ENCODE measurements around the gene KCNIP1. TPM values are rescaled to one million over a fixed set of nuclear protein-coding genes. Genes with fewer than 3 reads are reported as not detected.

The KCNIP1 gene
- total and polyA plus RNA-seq, 8 donors: 0.20 to 0.73 (median 0.31) TPM; not detected in 3

DNA sequence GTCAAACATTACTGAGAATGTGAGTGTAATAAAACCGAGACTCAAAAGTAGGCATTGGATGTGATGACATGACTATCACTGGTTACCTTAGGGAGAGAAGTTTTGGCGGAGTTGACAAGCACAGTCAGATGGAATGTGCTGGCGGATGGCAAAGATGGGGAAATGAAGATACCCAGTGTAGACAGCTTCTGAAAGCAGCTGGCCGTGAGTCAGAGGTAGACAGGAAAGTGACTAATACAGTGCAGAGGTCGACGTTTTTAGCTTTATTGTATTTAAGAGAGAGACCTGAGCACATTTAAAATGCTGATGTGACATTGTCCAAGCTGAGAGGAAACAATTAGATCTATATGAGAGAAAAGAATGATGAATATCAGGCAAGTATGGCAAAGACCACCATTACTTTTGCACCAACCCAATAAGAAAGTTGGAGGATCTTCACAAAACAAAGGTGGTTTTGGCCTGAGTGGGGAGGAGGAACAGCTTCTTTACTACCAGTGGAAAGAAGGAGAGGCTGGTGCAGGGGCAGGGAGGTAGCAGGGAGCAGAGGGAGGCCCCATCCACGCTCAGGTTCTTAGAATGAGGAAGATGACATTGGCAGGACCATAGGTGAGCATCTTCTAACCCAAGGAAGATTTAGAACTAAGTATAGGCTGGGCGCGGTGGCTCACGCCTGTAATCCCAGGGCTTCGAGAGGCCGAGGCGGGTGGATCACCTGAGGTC, 36.7 kb upstream of the KCNIP1 start:
- TF ChIP-seq POLR2AphosphoS5 (IDR thresholded peaks at IDR 0.05) (no peak), CTCF (IDR thresholded peaks at IDR 0.05) (no peak), POLR2A (IDR thresholded peaks at IDR 0.05) (no peak), EP300 (IDR thresholded peaks at IDR 0.05) (no peak)
- intact Hi-C loops (cut with DNase I; ENCODE audit: low total_unique reads): no loop called here

GRCh38 chr5:170468633-170469285, 35.1 kb upstream of the KCNIP1 start:
- Histone ChIP-seq H3K9me3 (no peaks in the 10 kb centered on the region), H3K27ac (no peak overlapping the region), H3K36me3 (no peaks in the 10 kb centered on the region), H3K4me3 (no peak overlapping the region), H3K4me1 (no peaks in the 10 kb centered on the region), H3K27me3 (peaks cover 0 to 14% (median 3%) of the 10 kb centered on the region in 3 donors)
- no peak for TF ChIP-seq POLR2A (IDR thresholded peaks at IDR 0.05)
- no peak for DNase-seq
- WGBS, 5 donors: 78 to 85% (median 82%) methylated on average over 7 of the region's 7 CpGs
- intact Hi-C loops (cut with DNase I; ENCODE audit: low total_unique reads): no loop called here

More for the DNA sequence above, 36.7 kb upstream of the KCNIP1 start:
- Histone ChIP-seq H3K9me3 (no peaks in the 10 kb centered on the region), H3K36me3 (no peaks in the 10 kb centered on the region), H3K4me3 (no peak overlapping the region), H3K27ac (no peak overlapping the region), H3K27me3 (peaks cover 0 to 13% (median 3%) of the 10 kb centered on the region in 3 donors), H3K4me1 (no peaks in the 10 kb centered on the region)
- 71 to 78% (median 74%) methylated on average over 13 of the region's 13 CpGs for WGBS, 5 donors
- DNase-seq: no peak

DNA sequence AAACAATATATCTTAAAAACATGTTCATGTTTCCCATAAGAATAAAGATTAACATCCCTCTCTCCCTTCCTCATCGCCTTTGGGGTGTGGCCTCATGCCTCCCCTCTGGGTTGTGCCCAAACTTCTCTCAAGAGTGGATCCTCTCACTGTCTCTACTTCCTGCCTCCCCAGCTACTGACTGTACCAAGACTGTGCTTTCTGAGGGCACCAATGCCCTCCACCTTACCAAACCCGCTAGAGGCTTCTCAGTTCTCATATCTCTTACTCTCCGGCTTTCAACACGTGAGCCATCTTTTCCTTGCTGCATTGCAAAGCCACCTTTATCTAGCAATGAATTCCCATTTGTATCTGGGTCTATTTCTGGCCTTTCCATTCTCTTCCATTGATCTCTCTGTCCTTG, 34.4 kb upstream of the KCNIP1 start:
- H3K4me1 ChIP-seq: no peaks in the 10 kb centered on the region
- no peak for DNase-seq
- intact Hi-C loops (cut with DNase I; ENCODE audit: low total_unique reads): no loop called here
- H3K36me3 ChIP-seq: no peaks in the 10 kb centered on the region
- H3K9me3 ChIP-seq: no peaks in the 10 kb centered on the region
- H3K4me3 ChIP-seq: no peak overlapping the region
- H3K27ac ChIP-seq: no peak overlapping the region
- TF ChIP-seq CTCF (IDR thresholded peaks at IDR 0.05) (no peak), POLR2A (IDR thresholded peaks at IDR 0.05) (no peak), POLR2AphosphoS5 (IDR thresholded peaks at IDR 0.05) (no peak), EP300 (IDR thresholded peaks at IDR 0.05) (no peak)
- peaks cover 0 to 14% (median 3%) of the 10 kb centered on the region in 3 donors for H3K27me3 ChIP-seq
- 84 to 95% (median 86%) methylated on average over 4 of the region's 4 CpGs for WGBS, 5 donors

DNA sequence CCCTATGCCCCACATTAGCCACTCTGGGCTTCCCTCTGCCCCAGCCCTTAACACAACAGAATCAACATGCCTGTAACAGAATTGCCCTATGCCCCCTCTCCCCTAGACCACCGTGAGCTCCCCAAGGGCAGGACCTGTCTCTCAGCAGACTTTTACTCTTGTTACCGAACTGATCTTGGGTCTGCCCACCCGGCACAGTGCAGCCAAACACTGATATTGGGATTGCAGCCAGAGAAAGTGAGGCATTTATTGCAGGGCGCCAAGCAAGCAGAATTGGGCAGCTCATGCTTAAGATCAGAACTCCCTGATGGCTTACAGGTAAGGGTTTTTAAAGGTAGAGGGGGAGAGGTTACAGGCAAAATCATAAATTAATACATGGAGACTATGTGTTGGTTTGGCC, 33.5 kb upstream of the KCNIP1 start:
- Histone ChIP-seq H3K4me3 (no peak overlapping the region), H3K36me3 (no peaks in the 10 kb centered on the region), H3K27me3 (peaks cover 0 to 18% (median 3%) of the 10 kb centered on the region in 3 donors), H3K27ac (no peak overlapping the region), H3K4me1 (no peaks in the 10 kb centered on the region), H3K9me3 (no peaks in the 10 kb centered on the region)
- TF ChIP-seq CTCF (IDR thresholded peaks at IDR 0.05) (no peak), EP300 (IDR thresholded peaks at IDR 0.05) (no peak), POLR2AphosphoS5 (IDR thresholded peaks at IDR 0.05) (no peak), POLR2A (IDR thresholded peaks at IDR 0.05) (no peak)
- intact Hi-C loops (cut with DNase I; ENCODE audit: low total_unique reads): no loop called here
- 75 to 84% (median 79%) methylated on average over 4 of the region's 4 CpGs for WGBS, 5 donors
- no peak for DNase-seq

All from stomach (tissue), 9 donors.